Adrenal gland (tissue), 5 donors: ENCODE results near the gene GDF7.

Experiments
- CTCF ChIP-seq, 6 experiments: fragments of 450-650 bp in 4 of 6; fragments of 200-600 bp in 2 of 6; sonication (generic) in 1 of 6; IDR thresholded peaks; 1 replicate in 5 of 6; 2 replicates in 1 of 6; pipeline versions ENCODE4 v1.5.1 to v1.8.0; 2016 to 2021; ENCODE audit warnings: antibody characterized with exemption in 6 of 6, mild to moderate bottlenecking in 2 of 6, moderate library complexity in 1 of 6
- POLR2A ChIP-seq, 2 donors: fragments of 450-650 bp; IDR thresholded peaks; one replicate each; pipeline ENCODE4 v1.6.1; 2017; ENCODE audit warnings: antibody characterized with exemption in 2 of 2, mild to moderate bottlenecking in 2 of 2, moderate library complexity in 1 of 2
- donor health status: DM: no; HTN: no; CAD: no.

- TF ChIP-seq CTCF (IDR thresholded peaks at IDR 0.05) (no peak), POLR2A (IDR thresholded peaks at IDR 0.05) (no peak)
Observed at GRCh38 chr2:20706217-20706616, 39.3 kb downstream of the GDF7 start.
